Inflammatory macrophage treated with lipopolysaccharide for 4 hours (primary cell): ENCODE measurements around the gene FUT4.
"Not testable (repeated sequence)": the region's sequence is repeated elsewhere in the genome, so short reads cannot be mapped to it uniquely, and the experiment has no call there.

ENCODE experiments used
- DNase-seq: peaks from one replicate; pipeline ENCODE4 v3.0.0-alpha.2; 2020

FUT4 gene, protein sequence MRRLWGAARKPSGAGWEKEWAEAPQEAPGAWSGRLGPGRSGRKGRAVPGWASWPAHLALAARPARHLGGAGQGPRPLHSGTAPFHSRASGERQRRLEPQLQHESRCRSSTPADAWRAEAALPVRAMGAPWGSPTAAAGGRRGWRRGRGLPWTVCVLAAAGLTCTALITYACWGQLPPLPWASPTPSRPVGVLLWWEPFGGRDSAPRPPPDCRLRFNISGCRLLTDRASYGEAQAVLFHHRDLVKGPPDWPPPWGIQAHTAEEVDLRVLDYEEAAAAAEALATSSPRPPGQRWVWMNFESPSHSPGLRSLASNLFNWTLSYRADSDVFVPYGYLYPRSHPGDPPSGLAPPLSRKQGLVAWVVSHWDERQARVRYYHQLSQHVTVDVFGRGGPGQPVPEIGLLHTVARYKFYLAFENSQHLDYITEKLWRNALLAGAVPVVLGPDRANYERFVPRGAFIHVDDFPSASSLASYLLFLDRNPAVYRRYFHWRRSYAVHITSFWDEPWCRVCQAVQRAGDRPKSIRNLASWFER

DNA sequence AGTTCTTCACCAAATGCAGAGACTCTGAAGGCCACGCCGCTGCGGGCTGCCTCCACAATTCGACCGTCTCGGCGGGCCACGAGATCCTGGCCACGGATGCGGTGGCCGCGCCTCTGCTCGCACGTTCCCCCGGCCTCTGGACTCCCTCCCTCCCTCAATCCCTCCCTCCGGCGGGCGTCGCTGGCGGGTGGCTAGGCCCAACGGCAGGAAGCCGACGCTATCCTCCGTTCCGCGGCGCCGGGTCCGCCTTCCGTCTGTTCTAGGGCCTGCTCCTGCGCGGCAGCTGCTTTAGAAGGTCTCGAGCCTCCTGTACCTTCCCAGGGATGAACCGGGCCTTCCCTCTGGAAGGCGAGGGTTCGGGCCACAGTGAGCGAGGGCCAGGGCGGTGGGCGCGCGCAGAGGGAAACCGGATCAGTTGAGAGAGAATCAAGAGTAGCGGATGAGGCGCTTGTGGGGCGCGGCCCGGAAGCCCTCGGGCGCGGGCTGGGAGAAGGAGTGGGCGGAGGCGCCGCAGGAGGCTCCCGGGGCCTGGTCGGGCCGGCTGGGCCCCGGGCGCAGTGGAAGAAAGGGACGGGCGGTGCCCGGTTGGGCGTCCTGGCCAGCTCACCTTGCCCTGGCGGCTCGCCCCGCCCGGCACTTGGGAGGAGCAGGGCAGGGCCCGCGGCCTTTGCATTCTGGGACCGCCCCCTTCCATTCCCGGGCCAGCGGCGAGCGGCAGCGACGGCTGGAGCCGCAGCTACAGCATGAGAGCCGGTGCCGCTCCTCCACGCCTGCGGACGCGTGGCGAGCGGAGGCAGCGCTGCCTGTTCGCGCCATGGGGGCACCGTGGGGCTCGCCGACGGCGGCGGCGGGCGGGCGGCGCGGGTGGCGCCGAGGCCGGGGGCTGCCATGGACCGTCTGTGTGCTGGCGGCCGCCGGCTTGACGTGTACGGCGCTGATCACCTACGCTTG, at the start of gene FUT4:
FUT4 (plus strand) TSS at position 227 of the 951 bp plus-strand sequence; CDS start at position 440, 213 bp downstream.
- DNase-seq, result peak; percentile 92

DNA sequence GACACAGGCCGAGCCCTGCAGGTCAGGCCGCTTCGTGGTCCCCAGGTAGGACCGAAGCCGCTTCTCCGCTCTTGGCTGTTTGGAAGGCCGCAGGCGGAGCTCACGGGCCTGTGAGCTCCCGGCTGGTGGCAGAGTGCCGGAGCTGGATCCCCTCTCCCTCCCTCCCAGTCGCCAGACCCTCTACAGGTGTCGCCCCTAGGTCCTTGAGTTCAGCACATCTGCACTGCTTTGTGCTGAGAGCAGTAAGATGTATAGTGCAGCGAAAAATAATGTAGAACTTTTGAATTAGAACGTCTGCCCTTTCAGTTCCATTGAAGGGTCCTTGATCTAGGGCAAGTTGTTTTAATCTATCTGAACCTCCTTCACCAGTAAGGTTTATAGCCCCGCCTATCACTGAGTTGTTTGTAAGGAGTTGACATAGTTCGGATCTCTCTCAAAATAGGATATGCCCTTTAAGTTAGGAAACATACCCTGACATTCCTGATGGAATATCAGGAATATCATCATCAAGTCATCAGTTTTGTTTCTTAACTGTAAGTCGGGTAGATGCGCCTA, 49.5 kb upstream of the FUT4 start:
- DNase-seq, result no peak

DNA sequence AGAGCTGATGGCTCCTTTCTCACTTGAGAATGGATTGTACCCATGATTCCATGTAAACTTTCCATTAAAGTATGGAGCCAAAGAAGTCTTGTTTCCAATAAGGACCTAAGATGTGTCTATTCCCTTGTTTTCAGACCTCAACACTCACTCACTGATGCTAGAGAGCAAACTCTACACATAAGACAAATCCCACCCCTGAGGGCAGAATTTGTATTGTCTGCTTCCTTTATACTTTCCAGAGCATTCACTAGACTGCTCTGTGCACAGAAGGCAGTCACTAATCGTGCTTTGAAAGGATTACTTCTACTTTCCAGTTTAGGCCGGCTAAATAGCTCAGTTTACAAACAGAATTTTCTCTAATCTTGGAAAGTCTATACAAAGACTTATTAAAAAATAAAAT, 43.5 kb upstream of the FUT4 start:
- DNase-seq, result no peak

DNA sequence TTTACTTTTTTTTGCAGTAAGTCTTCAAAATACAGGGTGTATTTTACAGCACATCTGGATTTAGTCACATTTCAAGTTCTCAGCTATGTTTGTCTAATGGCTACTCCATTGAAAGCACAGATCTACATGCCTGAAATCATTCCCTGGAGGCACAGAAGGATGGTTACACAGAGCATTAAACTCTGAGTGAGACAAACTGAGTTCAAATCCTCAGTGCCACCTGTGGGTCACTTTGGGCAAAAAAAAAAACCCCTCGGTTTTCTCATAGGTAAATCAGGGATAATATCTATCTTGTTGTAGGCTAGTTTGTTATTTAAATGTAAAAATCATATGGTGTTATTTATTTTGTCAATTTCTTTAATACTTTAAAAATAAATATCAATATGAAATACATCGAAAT, 42.2 kb upstream of the FUT4 start:
- no peak for DNase-seq

DNA sequence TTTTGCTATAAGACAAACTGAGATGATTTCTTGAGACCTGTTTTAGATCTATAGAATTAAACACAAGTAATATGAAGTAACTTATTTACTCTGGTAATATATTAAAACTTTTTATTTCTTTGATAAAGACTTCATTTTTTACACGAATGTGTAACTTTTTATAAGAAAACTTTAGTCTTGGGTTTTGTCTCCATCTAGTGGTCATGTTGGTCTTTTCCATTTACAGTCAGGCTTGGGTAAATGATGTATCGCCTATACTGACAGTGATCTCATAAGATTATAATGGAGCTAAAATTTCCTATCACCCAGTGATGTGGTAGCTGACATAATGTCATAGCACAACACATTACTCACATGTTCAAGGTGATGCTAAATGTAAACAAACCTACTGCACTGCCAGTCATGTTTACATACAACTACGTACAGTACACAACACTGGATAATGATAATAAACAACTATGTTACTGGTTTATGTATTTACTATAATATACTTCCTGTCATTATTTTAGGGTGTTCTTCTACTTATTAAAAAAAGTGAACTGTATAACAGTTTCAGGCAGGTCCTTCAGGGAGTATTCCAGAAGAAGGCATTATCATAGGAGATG, 38.9 kb upstream of the FUT4 start:
- DNase-seq, result peak; percentile 70

DNA sequence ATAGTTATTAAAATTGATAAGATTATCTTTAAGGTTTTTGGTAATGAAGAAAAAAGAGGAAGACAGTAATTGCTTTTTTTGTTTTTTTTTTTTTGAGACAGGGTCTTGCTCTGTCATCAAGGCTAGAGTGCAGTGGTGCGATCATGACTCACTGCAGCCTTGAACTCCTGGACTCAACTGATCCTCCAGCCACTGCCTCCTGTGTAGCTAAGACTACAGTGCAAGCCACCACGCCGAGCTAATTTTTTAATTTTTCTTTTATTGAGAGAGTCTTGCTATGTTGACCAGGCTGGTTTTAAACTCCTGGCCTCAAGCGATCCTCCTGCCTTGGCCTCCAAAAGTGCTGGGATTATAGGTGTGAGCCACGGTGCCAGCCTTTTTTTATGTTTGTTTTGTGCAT, 37.2 kb upstream of the FUT4 start:
- DNase-seq, result not testable (repeated sequence)

DNA sequence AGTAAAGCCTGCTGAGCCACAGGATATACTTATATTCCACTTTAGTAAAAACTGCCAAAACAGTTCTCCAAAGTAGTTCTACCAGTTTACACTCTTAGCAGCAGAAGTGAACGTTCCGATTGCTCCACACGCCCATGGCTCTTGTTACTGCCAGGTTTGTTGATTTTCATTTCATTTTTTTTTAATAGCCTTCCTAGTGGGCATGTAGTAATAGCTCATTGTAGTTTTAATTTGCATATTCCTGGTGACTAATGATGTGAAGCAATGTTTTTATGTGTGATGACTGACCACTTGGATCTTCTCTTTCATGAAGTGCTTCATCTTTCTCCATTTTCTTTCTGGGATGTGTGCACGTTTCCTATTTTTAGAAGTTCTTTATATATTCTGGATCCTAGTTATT, 36.2 kb upstream of the FUT4 start:
- peak; percentile 77 for DNase-seq

DNA sequence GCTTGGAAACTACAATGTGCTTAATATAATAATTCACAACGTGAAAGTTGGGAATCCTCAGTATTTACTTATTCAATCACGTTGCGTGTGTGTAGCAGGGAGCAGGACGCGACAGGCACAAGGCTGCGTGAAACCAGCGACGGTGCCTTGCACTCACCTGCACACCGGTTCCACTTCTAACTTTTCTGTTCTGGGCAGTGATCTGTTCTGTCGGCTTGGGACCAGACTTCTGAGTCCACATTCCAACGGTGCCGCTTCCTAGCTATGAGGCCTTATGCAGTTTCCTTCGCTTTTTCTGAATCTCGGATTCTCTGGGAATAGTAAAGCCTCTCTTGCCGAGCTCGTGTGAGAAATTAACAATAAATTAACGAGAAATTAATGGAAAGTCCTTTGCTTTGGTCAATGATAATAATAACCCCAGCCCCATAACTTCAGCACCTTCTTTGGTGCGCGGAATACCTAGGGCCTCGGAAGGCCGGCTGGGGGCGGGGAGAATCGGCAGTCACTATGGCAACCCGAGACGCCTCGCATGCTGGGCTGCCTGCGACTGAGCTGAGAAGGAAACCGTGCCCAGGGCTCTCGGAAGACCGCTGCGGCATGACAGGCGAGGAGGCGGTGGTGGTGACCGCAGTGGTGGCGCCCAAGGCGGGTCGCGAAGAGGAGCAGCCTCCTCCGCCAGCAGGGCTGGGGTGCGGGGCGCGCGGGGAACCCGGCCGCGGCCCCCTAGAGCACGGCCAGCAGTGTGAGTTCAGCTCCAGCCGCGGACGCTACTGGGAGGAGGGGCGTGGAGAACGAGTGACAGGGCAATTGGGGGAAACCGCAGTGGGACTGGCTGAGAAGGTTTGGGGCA, 31.6 kb upstream of the FUT4 start, which contains the start of gene C11orf97:
C11orf97 (plus strand) TSS at position 530 of the 850 bp plus-strand sequence; CDS start at position 598, 68 bp downstream.
- DNase-seq, result peak; percentile 63

DNA sequence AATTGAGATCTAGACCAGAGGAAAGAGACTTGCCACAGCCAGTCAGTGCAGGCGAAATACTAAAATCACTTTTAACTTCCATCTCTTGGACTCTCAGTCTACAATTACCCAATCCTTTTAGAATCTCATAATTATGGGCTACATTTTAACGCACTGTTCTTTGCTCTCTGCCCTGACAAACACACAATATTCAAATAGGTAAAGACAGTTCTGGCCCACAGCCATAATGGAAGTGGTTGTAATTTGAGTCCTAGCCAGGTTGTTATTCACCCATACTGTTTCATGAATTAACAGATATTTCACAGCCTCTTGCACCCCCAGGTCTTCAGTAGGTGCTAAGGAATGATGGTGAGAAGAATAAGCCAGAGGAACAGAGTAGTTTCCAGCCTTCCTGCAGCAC, 30.6 kb upstream of the FUT4 start:
- peak; percentile 16 for DNase-seq

DNA sequence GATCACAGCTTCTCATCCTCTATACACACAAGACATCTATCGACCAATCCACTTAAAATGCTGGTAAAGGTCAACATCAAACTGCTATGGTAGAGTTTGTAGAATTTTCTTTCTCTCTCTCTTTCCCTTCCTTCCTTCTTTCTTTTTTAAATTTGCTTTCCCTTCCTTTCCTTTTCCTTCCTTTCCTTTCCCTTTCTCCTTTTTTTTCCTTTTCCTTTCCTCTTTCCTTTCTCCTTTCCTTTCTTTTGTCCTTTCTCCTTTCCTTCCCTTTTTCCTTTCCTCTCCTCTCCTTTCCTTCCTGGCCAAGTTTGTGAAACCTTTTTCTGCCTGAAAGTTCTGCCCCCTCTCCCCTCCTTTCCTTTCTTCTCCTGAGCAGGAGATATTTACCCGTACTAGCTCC, 28.3 kb upstream of the FUT4 start:
- DNase-seq, result no peak

DNA sequence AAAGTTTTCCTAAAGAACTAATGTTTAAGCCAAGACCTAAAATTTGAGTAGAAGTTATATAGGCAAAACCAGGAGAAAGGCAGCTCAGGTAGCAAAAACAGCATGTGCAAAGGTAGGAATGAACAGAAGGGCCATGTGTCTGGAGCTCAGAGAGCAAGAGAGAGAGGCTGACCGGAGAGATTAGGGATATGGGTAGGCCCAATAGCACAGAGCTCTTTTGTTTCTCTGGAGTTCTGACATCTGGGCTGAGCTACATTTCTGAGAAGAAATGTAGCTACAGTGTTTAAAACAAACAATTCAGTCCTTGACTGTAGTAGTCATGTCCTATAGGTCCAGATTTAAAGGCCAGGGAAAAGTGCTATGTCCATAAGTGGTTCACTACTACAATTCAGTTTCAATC, 27.0 kb upstream of the FUT4 start:
- no peak for DNase-seq

DNA sequence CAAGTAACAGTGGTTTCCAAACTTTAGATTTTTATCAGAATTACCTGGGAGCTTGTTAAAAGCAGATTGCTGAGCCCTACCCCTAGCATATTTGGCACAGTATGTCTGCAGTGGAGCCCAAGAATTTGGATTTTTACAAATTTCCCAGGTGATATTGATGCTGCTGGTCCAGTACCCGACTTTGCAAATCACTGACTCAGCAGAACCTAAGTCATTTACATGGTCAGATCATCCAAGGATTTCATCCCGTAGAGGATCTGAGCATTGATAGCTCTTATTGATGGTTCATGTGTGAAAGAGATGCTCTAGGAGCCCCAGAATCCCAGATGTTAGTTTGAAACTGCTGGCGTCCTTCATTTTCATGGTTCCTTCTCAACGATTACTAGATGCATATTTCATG, 25.4 kb upstream of the FUT4 start:
- DNase-seq, result no peak

DNA sequence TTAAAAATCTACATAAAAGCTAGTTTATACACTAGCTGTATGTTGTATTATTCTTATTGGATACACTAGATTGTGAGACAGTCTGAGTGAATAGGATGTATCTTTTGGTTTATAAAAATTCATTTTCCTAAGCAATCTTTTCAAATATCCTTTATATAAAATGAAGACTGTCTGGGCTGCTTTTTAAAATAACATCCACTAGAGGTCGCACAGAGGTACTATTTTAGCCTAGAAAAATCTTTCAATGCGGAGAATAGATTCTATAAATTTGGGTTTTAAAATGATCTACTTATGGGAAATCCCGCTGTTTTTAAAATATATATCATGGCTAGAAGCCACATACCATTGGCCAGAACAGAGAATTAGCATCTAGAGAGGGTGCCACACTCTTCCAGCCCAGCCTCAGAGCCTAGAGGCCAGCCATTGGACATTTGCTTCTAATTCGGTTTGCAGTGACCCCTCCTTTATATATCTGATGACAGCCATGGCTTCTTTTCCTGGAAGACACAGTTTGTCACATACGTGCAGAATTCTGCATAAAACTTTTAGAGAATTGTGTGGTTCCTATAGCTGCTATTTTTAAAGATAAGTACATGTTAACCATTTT, 24.1 kb upstream of the FUT4 start:
- DNase-seq, result peak; percentile 61

DNA sequence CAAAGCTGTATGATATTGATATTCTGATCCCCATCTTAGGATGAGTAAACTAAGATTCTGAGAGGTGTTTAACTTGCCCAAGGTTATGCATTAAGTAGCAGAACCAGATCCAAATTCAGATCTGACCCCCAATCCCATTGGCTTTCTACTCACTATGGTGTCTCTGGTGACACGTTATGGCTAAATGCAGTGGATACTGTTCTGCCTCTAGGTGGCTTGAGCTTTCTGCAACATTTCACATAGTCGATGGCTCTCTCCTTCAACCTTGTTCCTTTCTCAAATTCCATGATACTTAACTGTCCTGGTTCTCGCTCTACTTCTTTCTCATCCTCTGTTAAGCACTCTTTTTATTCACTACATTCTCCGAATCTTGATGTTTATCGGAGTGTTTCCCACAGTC, 22.0 kb upstream of the FUT4 start:
- DNase-seq, result peak; percentile 56

DNA sequence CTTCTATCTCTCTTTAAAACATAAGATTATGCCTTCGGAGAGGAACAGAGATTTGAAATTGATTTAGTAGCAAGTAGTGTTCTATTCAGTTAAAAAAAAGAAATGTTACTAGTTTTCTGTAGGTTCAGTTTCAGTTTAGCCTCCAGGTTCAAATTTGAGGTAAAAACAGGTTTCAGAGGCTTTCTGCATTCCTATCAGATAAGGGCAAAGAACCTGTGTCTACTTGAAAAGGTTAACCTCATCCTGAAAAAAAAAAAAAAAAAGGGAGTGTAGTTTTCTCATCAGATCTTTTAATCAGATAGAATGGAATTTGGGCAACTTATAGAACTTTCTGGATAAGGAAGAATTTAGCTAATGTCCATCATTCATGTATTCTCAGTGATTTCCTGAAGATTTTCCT, 19.4 kb upstream of the FUT4 start:
- DNase-seq, result no peak

DNA sequence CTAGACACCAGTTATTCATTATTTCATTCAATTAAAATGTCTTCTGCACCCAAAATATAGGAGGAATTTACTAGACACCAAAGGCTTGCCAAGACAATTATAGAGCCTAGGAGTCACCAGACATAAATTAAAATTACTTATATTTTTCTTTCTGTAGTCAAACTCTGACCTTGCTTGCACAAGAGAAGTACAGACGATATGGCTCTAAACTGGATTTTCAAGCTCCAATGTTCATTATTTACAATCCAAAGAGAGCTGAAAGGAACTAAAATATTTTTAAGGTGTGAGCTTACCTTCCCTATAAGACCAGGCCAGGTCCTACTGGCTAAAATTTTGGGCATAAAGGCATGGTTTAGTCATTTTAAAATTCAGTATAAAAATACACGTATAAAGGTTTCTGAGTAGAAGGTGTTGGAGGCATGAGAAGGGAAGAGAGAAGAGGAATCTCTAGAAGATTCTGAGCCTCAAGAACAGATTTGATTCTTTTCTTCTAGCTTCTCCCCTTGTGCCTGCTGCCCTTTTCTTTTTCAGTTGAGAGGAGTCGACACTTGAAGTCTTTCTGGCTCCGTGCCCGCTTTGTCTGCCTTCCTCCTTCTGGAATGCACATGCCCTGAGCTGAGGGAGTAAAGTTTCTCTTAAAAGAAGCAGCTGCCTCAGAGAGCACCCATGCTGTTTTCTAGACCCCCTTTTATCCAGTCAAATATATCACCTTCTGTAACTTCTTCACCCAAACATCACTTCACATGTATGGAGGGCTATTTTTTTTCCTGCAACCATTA, 18.0 kb upstream of the FUT4 start:
- peak; percentile 51 for DNase-seq

DNA sequence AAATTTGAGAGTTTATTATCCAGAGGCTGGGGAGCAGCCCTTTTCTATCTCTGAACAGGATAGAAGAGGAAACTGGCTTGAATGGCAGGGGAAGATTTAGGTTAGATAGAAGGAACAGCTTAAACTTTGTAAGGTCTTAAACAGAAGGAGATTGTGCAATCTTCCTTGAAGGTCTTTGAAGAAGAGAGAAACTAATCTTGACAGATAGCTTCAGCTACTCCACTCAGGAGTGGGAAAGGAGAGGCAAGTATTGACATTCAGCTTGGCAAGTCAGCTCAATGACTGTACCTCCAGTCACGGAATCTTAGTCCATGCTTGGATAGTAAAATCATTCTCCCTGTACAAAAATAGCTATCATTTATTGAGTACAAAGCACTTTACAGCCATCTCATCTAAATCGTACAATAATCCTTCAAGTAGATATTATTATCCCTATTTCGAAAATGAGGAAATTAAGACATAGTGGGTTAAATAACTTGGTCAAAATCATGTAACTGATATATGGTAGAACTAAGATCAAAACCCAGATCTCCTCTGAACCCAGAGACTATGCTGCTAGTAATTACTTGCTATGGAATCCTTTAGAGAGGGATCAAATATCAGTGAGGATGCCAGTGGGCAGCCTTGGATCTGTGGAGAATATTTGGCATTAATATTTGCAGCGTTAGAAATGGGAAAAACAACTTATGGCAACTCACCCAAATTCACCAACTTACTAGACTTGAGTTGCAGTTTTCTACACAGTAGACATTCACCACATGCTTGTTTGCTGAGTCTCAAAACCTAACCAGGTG, 16.9 kb upstream of the FUT4 start:
- DNase-seq, result peak; percentile 21

DNA sequence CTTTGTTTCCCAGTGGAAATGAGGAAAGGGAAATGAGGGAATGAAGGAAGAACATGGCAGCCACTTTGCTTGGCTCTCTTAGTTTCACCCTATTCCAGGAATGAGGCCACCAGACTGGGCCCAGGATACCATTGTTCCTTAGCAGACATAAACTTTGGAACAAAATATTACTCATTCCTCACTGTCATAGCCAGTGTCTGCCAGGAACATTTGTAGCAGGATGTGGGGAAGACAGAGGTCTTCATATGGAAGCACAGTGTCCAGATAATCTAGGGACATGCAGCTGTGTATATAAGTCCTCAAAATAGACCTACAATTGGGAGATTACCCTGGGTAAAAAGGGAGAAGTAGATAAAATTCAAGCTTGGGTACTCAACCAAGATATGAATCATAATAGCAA, 15.2 kb upstream of the FUT4 start:
- DNase-seq, result no peak

DNA sequence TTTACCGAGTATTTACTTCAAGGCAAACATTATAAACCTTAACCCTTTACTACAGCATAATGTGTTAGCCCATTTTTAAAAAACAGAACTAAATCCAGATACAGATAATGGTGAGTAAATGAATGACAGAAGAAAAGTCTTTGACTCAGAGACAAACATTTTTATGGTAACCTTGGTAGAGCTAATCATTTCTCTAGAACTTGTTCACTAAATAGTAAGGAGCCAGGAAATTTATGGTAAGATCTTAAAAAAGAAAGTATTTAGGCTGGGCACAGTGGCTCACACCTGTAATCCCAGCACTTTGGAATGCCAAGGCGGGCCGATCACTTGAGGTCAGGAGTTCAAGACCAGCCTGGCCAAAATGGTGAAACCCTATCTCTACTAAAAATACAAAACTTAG, 11.5 kb upstream of the FUT4 start:
- DNase-seq, result no peak

DNA sequence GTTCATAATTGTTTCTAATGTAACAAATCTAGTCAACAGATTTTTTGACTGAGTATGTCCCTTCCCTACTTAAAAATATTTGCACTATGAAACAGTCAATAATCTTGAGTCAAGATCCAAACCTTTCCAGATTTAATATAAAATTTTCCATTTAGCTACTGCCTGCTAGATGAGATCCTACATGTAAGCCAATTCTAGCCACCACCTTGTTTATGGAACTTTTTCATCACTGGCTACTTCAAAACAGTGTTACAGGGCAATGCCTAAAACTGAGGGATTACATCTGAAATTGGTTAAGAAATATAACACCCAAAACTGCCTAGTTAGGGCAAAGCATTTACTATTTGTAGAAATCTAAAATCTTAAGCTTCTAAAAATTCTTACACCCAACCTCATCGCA, 10.5 kb upstream of the FUT4 start:
- DNase-seq, result no peak
